GM12892 (cell line): ENCODE measurements around the gene DNAH10.

ENCODE experiments used
- POLR2A ChIP-seq: IDR thresholded peaks from 2 replicates; pipeline ENCODE4 v1.6.1; 2011; ENCODE audit warnings: low read depth, low read length, control low read depth
- TAF1 ChIP-seq: IDR thresholded peaks from 2 replicates; pipeline ENCODE4 v1.6.1; 2011; ENCODE audit warnings: low read depth, mild to moderate bottlenecking, control low read depth, low read length, borderline replicate concordance

DNA sequence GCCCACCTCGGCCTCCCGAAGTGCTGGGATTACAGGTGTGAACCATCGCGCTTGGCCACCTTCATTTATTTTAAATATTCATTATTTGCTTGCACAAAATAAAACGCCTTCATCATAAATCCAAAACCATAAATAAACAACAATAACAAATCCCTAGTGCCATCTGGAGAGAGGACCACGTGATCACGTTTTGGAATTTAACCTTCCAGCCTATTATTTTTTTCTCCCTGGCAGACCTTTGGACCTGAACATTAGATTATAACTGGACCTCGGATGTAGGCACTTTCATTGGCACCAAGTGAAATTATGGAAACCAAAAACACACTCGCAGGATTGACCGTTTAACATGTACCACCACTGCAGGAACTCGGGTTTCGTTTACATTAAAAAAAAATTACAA is 2.0 kb downstream of the DNAH10 start:
- TF ChIP-seq POLR2A (no peak), TAF1 (no peak)
